ENCODE data around the gene LNX1. TPM values are rescaled to one million over a fixed set of nuclear protein-coding genes. Genes with fewer than 3 reads are reported as not detected.

The LNX1 gene
- total RNA-seq, 1 experiment from 2014 or later, result 1.7 TPM

DNA sequence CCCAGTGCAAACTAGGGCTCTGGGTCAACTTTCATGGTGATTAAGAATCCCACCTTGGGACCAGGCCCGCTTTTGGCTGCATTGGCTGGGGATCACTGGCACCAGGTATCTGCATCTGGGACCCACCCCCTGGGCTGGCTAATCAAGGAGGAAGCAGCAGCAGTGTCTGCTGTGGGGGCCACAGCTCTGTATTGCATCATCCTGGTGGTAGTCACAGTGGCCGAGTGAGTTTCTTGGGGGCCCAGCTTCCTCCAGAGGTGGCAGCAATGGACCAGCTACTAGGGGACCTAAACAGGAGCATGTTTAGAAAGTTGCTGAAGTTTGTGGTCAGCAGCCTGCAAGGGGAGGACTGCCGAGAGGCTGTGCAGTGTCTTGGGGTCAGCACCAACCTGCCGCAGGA is 15.7 kb downstream of the LNX1 start:
- WGBS (ENCODE audit: extremely low coverage, insufficient read length, low lambda C conversion rate), result no CpG with 5 or more reads among the region's 4 CpGs

More for the DNA sequence above, 15.7 kb downstream of the LNX1 start:
- Histone ChIP-seq H3K56ac (ENCODE audit: insufficient read length, low read depth, low read length) (no peak overlapping the region), H3K27me3 (ENCODE audit: insufficient read depth, low read length) (no peaks in the 10 kb centered on the region), H4K8ac (replicated peaks; ENCODE audit: insufficient read length, low read depth, low read length) (no peak overlapping the region), H4K91ac (ENCODE audit: insufficient read length, low read depth, low read length) (no peak overlapping the region), H2BK5ac (ENCODE audit: insufficient read length, low read length) (no peak overlapping the region), H3K4me1 (ENCODE audit: insufficient read depth, low read length) (no peaks in the 10 kb centered on the region), H4K20me1 (ENCODE audit: control insufficient read depth, insufficient read depth, insufficient read length) (no peaks in the 10 kb centered on the region), H3K4me2 (ENCODE audit: insufficient read depth, insufficient read length, low read length) (no peak overlapping the region), H3K9ac (ENCODE audit: extremely low read depth, insufficient read length, low read length) (no peak overlapping the region), H3T11ph (ENCODE audit: low read length) (no peak overlapping the region), H2BK120ac (ENCODE audit: low read depth, low read length, poor library complexity, severe bottlenecking) (no peak overlapping the region), H2AK5ac (ENCODE audit: insufficient read length, low read length) (no peak overlapping the region), H2BK15ac (ENCODE audit: low read depth, low read length) (no peak overlapping the region), H2AFZ (ENCODE audit: low read length) (no peak overlapping the region), H3K27ac (ENCODE audit: insufficient read length, low read depth, low read length) (no peak overlapping the region), H2BK12ac (ENCODE audit: insufficient read length, low read depth, low read length) (no peak overlapping the region), H4K5ac (ENCODE audit: insufficient read length, low read depth, low read length) (no peak overlapping the region), H3K9me3 (ENCODE audit: control insufficient read depth, low read depth, low read length) (no peaks in the 10 kb centered on the region), H3K23me2 (ENCODE audit: insufficient read length, low read depth, low read length, poor library complexity, severe bottlenecking) (no peaks in the 10 kb centered on the region), H3K23ac (ENCODE audit: insufficient read length, low read depth, low read length) (no peak overlapping the region), H3K14ac (ENCODE audit: insufficient read depth, low read length) (no peak overlapping the region), H3K79me1 (ENCODE audit: insufficient read depth, low read depth, low read length, poor library complexity, severe bottlenecking) (no peaks in the 10 kb centered on the region), H2BK20ac (ENCODE audit: low read depth, low read length, poor library complexity, severe bottlenecking) (no peak overlapping the region), H3K79me2 (ENCODE audit: insufficient read depth, low read length) (no peaks in the 10 kb centered on the region), H3K4ac (ENCODE audit: low read depth, low read length) (no peak overlapping the region), H3K18ac (ENCODE audit: insufficient read length, low read depth, low read length) (no peak overlapping the region)
- Mint-ChIP-seq H3K4me3 (no peak overlapping the region), H3K36me3 (ENCODE audit: insufficient read depth in 1 of 3, low read depth in 3 of 3) (peaks cover 0 to 5% (median 0%) of the 10 kb centered on the region in 3 experiments; a peak in 1 of 7 replicates), H3K27ac (peak overlapping the region in 1 of 3 experiments; percentile 42; a peak in 1 of 7 replicates), H3K9me3 (peaks cover 0 to 3% of the 10 kb centered on the region in 2 experiments; a peak in 2 of 5 replicates), H3K27me3 (ENCODE audit: low read depth) (no peaks in the 10 kb centered on the region), H3K4me1 (peaks cover 5 to 6% of the 10 kb centered on the region in 2 experiments)
- no peak for DNase-seq
- TF ChIP-seq, protein P1, sequence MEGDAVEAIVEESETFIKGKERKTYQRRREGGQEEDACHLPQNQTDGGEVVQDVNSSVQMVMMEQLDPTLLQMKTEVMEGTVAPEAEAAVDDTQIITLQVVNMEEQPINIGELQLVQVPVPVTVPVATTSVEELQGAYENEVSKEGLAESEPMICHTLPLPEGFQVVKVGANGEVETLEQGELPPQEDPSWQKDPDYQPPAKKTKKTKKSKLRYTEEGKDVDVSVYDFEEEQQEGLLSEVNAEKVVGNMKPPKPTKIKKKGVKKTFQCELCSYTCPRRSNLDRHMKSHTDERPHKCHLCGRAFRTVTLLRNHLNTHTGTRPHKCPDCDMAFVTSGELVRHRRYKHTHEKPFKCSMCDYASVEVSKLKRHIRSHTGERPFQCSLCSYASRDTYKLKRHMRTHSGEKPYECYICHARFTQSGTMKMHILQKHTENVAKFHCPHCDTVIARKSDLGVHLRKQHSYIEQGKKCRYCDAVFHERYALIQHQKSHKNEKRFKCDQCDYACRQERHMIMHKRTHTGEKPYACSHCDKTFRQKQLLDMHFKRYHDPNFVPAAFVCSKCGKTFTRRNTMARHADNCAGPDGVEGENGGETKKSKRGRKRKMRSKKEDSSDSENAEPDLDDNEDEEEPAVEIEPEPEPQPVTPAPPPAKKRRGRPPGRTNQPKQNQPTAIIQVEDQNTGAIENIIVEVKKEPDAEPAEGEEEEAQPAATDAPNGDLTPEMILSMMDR (conservative IDR thresholded peaks at IDR 0.05), result no peak
